Keratinocyte (primary cell): ENCODE measurements around the gene GPR22. TPM values are rescaled to one million over a fixed set of nuclear protein-coding genes. Genes with fewer than 3 reads are reported as not detected.

Experiments
- DNase-seq: peaks from one replicate; pipeline ENCODE4 v3.0.0-alpha.2; 2011; ENCODE audit warnings: low read depth, missing footprints, low spot score
- FAIRE-seq: peaks from 2 replicates; lab custom pipeline; 2011; peaks lifted over from hg19 to GRCh38; lab: Jason Lieb, UNC
- H2AFZ ChIP-seq: 2 replicates; pipeline ENCODE4 v1.6.0; 2012; ENCODE audit warnings: low read length, control low read depth, inconsistent platforms; ENCODE audit not compliant: control insufficient read depth
- H3K27ac ChIP-seq: 2 replicates; pipeline ENCODE4 v1.5.1; 2011; ENCODE audit warnings: low read length; ENCODE audit not compliant: control insufficient read depth, insufficient read depth
- H3K27me3 ChIP-seq: 3 replicates; pipeline ENCODE4 v1.6.0; 2011; ENCODE audit warnings: low read length; ENCODE audit not compliant: control insufficient read depth, insufficient read depth; ENCODE audit errors: extremely low read depth
- H3K36me3 ChIP-seq, 2 experiments: 2 replicates in 1 of 2; 3 replicates in 1 of 2; pipeline ENCODE4 v1.5.1; 2011; ENCODE audit warnings: low read length in 2 of 2, mild to moderate bottlenecking in 1 of 2; ENCODE audit not compliant: control insufficient read depth in 2 of 2, insufficient read depth in 2 of 2; ENCODE audit errors: extremely low read depth in 1 of 2
- H3K4me1 ChIP-seq: 3 replicates; pipeline ENCODE4 v1.5.1; 2011; ENCODE audit warnings: low read length; ENCODE audit not compliant: control insufficient read depth, insufficient read depth; ENCODE audit errors: extremely low read depth
- H3K4me2 ChIP-seq: 3 replicates; pipeline ENCODE4 v1.6.0; 2011; ENCODE audit warnings: low read depth, low read length; ENCODE audit not compliant: control insufficient read depth, insufficient read depth; ENCODE audit errors: extremely low read depth
- H3K4me3 ChIP-seq, 3 experiments: fragments of 200-600 bp in 1 of 3; sonication (generic) in 1 of 3; 2 replicates in 2 of 3; 3 replicates in 1 of 3; pipeline ENCODE4 v1.5.1; 2011 to 2016; ENCODE audit warnings: low read length in 3 of 3, mild to moderate bottlenecking in 3 of 3, control low read depth in 2 of 3, inconsistent platforms in 1 of 3, low read depth in 1 of 3, mixed read lengths in 1 of 3, mixed run types in 1 of 3, moderate library complexity in 1 of 3; ENCODE audit not compliant: control insufficient read depth in 2 of 3, insufficient read depth in 2 of 3; ENCODE audit errors: extremely low read depth in 1 of 3
- H3K79me2 ChIP-seq: 2 replicates; pipeline ENCODE4 v1.6.0; 2012; ENCODE audit warnings: low read length; ENCODE audit not compliant: control insufficient read depth, insufficient read depth
- H3K9ac ChIP-seq: 3 replicates; pipeline ENCODE4 v1.6.0; 2011; ENCODE audit warnings: low read length; ENCODE audit not compliant: control insufficient read depth, insufficient read depth; ENCODE audit errors: extremely low read depth
- H3K9me1 ChIP-seq: 3 replicates; pipeline ENCODE4 v1.6.0; 2011; ENCODE audit warnings: low read length; ENCODE audit not compliant: control insufficient read depth, insufficient read depth; ENCODE audit errors: extremely low read depth
- H3K9me3 ChIP-seq: 2 replicates; pipeline ENCODE4 v1.5.1; 2012; ENCODE audit warnings: low read depth, low read length; ENCODE audit not compliant: control insufficient read depth
- H4K20me1 ChIP-seq: 3 replicates; pipeline ENCODE4 v1.6.0; 2011; ENCODE audit warnings: low read length; ENCODE audit not compliant: control insufficient read depth, insufficient read depth; ENCODE audit errors: extremely low read depth
- EZH2 ChIP-seq: IDR thresholded peaks from one replicate; pipeline ENCODE4 v1.6.1; 2012; ENCODE audit warnings: inconsistent platforms, mild to moderate bottlenecking, low read length, moderate library complexity
- dilution Hi-C: fragments of 300-500 bp; cut with MboI; formaldehyde crosslinking; loops from one replicate; pipeline ENCODE4 v1.7.0; 2020; ENCODE audit warnings: low sequenced_read_pairs; ENCODE audit not compliant: extremely low pct_ligation_motif_present
- polyA plus RNA-seq, 5 experiments: library from polyadenylated mRNA; depleted of rRNA in 3 of 5; stranded (reverse) in 3 of 5; stranded (forward) in 1 of 5; unstranded in 1 of 5; fragments of >200 nt; gene quantifications; 1 replicate in 1 of 5; 2 replicates in 3 of 5; 3 replicates in 1 of 5; pipeline versions ENCODE4 v1.2.1 to v1.2.3, GENCODE V29; 2011 to 2012; ENCODE audit warnings: missing spikeins in 2 of 5, low read depth in 1 of 5, low replicate concordance in 1 of 5
- TF ChIP-seq, protein P1 (sequence below), 3 experiments: IDR thresholded peaks in 1 of 3; conservative IDR thresholded peaks in 1 of 3; optimal IDR thresholded peaks in 1 of 3; 2 replicates in 2 of 3; 3 replicates in 1 of 3; pipeline versions ENCODE3 to v1.5.1; 2011; ENCODE audit warnings: low read length in 3 of 3, mild to moderate bottlenecking in 3 of 3, moderate library complexity in 2 of 3, control low read depth in 1 of 3, inconsistent platforms in 1 of 3; ENCODE audit not compliant: insufficient read depth in 2 of 3; ENCODE audit errors: extremely low read depth in 1 of 3

The GPR22 gene
- polyA plus RNA-seq, 1 donor (not counting 4 experiments of a cell fraction or from before 2014, with no cell fraction given): not detected

DNA sequence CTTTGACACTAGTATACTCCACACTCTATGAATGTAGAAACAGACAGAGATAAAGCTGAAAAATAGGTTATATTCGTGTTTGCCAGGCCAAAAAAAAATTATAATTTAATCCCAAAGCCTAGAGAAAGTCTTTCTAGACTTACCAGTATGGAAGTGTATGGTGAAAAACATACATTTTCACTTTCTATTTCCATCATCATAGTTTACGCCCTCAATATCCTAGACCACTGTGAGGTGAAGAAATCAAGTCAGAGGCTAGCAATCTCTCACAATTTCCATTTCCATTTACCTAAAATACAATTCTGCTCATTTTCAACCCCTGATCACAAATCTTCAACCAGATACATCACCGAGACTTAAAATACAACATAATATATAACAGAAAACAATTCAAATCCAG is 16.2 kb downstream of the GPR22 start:
- no peaks in the 10 kb centered on the region for H3K9me3 ChIP-seq
- no peaks in the 10 kb centered on the region for H3K27me3 ChIP-seq
- no peak overlapping the region for H3K4me2 ChIP-seq
- no peak overlapping the region for H3K9ac ChIP-seq
- TF ChIP-seq EZH2: no peak
- TF ChIP-seq, protein P1, sequence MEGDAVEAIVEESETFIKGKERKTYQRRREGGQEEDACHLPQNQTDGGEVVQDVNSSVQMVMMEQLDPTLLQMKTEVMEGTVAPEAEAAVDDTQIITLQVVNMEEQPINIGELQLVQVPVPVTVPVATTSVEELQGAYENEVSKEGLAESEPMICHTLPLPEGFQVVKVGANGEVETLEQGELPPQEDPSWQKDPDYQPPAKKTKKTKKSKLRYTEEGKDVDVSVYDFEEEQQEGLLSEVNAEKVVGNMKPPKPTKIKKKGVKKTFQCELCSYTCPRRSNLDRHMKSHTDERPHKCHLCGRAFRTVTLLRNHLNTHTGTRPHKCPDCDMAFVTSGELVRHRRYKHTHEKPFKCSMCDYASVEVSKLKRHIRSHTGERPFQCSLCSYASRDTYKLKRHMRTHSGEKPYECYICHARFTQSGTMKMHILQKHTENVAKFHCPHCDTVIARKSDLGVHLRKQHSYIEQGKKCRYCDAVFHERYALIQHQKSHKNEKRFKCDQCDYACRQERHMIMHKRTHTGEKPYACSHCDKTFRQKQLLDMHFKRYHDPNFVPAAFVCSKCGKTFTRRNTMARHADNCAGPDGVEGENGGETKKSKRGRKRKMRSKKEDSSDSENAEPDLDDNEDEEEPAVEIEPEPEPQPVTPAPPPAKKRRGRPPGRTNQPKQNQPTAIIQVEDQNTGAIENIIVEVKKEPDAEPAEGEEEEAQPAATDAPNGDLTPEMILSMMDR (optimal IDR thresholded peaks at IDR 0.05 in 1 of 3, IDR thresholded peaks at IDR 0.05 in 1 of 3, conservative IDR thresholded peaks at IDR 0.05 in 1 of 3; ENCODE audit: extremely low read depth in 1 of 3, insufficient read depth in 2 of 3, low read length in 3 of 3): no peak
- H3K36me3 ChIP-seq: no peaks in the 10 kb centered on the region
- FAIRE-seq: no peak
- H3K9me1 ChIP-seq: no peaks in the 10 kb centered on the region
- no peaks in the 10 kb centered on the region for H4K20me1 ChIP-seq
- no peak overlapping the region for H3K4me3 ChIP-seq
- H3K79me2 ChIP-seq: peaks cover 12% of the 10 kb centered on the region
- H3K27ac ChIP-seq: no peak overlapping the region
- H3K4me1 ChIP-seq: no peaks in the 10 kb centered on the region
- no peak for DNase-seq
- dilution Hi-C loops: no loop called here
- no peak overlapping the region for H2AFZ ChIP-seq

DNA sequence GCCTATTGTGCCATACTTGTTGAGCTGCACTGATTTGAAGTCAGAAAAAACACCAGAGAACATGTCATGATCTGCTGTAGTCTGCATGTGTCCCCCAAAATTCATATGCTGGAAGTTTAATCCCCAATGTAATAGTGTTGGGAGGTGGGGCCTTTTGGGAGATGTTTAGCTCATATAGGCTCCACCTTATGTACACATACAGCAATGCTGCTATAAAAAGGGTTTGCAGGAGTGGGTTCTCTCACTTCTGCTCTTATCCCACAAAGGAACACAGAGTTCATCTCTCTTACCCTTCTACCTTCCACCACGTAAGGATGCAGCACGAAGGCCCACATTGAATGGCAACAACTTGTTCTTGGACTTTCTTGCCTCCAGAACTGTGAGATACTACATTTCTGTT is 23.0 kb downstream of the GPR22 start:
- dilution Hi-C loops: no loop called here

More for the DNA sequence above, 23.0 kb downstream of the GPR22 start:
- Histone ChIP-seq H3K4me3 (no peak overlapping the region), H2AFZ (no peak overlapping the region), H3K79me2 (peaks cover 46% of the 10 kb centered on the region), H3K4me1 (no peaks in the 10 kb centered on the region), H3K27ac (no peak overlapping the region), H3K9me3 (no peaks in the 10 kb centered on the region), H3K27me3 (no peaks in the 10 kb centered on the region), H3K9ac (no peak overlapping the region), H3K9me1 (no peaks in the 10 kb centered on the region), H3K4me2 (no peak overlapping the region), H3K36me3 (no peaks in the 10 kb centered on the region), H4K20me1 (peaks cover 4% of the 10 kb centered on the region)
- no peak for TF ChIP-seq EZH2
- TF ChIP-seq, protein P1 (optimal IDR thresholded peaks at IDR 0.05 in 1 of 3, IDR thresholded peaks at IDR 0.05 in 1 of 3, conservative IDR thresholded peaks at IDR 0.05 in 1 of 3; ENCODE audit: extremely low read depth in 1 of 3, insufficient read depth in 2 of 3, low read length in 3 of 3): no peak
- no peak for DNase-seq
- FAIRE-seq: no peak
